NCI-H2107 treated with DMSO at 0.1 percent for 48 hours (cell line): ENCODE results near the gene SLC39A6.
"Not testable (repeated sequence)": the region's sequence is repeated elsewhere in the genome, so short reads cannot be mapped to it uniquely, and the experiment has no call there.

ENCODE experiments used
- DNase-seq: peaks from one replicate; lab custom pipeline; 2025; ENCODE audit not compliant: unreplicated experiment; lab: John Stamatoyannopoulos, UW

SLC39A6 gene

GRCh38 chr18:36104749-36105148 is 24.4 kb downstream of the SLC39A6 start:
- no peak for DNase-seq

- DNase-seq = no peak
These were observed 27.2 kb downstream of the SLC39A6 start for GRCh38 chr18:36101943-36102342.

GRCh38 chr18:36099311-36099710 is 29.8 kb downstream of the SLC39A6 start:
- DNase-seq = no peak

GRCh38 chr18:36096955-36097354 is 32.2 kb downstream of the SLC39A6 start:
- DNase-seq = no peak

GRCh38 chr18:36095936-36096519 is 33.1 kb downstream of the SLC39A6 start:
- DNase-seq = peak; percentile 65

GRCh38 chr18:36094431-36094830 is 34.7 kb downstream of the SLC39A6 start:
- DNase-seq = no peak

GRCh38 chr18:36092116-36092515 is 37.0 kb downstream of the SLC39A6 start:
- DNase-seq = not testable (repeated sequence)

- DNase-seq = no peak
These were observed 40.1 kb downstream of the SLC39A6 start for GRCh38 chr18:36089001-36089400.

GRCh38 chr18:36088256-36088655 is 40.9 kb downstream of the SLC39A6 start:
- DNase-seq = no peak

- no peak for DNase-seq
These were observed 43.0 kb downstream of the SLC39A6 start for GRCh38 chr18:36086186-36086585.

GRCh38 chr18:36085195-36085594 is 43.9 kb downstream of the SLC39A6 start:
- DNase-seq = no peak

GRCh38 chr18:36083729-36084128 is 45.4 kb downstream of the SLC39A6 start:
- DNase-seq = no peak

- DNase-seq = not testable (repeated sequence)
These were observed 48.0 kb downstream of the SLC39A6 start for GRCh38 chr18:36081118-36081517.

GRCh38 chr18:36078751-36079529 is 50.2 kb downstream of the SLC39A6 start:
- no peak for DNase-seq

- not testable (repeated sequence) for DNase-seq
These were observed 51.4 kb downstream of the SLC39A6 start for GRCh38 chr18:36077764-36078163.

GRCh38 chr18:36075862-36076587 is 53.1 kb downstream of the SLC39A6 start:
- DNase-seq = peak; percentile 87

GRCh38 chr18:36074435-36074834 is 54.7 kb downstream of the SLC39A6 start:
- no peak for DNase-seq

- DNase-seq = no peak
These were observed 55.5 kb downstream of the SLC39A6 start for GRCh38 chr18:36073676-36074075.

- not testable (repeated sequence) for DNase-seq
These were observed 56.7 kb downstream of the SLC39A6 start for GRCh38 chr18:36072406-36072805.

GRCh38 chr18:36067055-36067957 is 61.8 kb downstream of the SLC39A6 start, which contains the start of gene RPRD1A:
TSS of gene RPRD1A (minus strand) at chr18:36067559. CDS start at chr18:36067404, 155 bp downstream.
- peak; percentile 95 for DNase-seq

- no peak for DNase-seq
These were observed 62.5 kb downstream of the SLC39A6 start for GRCh38 chr18:36066686-36067054.
